ENCODE measurements around the gene ENO2.

DNA sequence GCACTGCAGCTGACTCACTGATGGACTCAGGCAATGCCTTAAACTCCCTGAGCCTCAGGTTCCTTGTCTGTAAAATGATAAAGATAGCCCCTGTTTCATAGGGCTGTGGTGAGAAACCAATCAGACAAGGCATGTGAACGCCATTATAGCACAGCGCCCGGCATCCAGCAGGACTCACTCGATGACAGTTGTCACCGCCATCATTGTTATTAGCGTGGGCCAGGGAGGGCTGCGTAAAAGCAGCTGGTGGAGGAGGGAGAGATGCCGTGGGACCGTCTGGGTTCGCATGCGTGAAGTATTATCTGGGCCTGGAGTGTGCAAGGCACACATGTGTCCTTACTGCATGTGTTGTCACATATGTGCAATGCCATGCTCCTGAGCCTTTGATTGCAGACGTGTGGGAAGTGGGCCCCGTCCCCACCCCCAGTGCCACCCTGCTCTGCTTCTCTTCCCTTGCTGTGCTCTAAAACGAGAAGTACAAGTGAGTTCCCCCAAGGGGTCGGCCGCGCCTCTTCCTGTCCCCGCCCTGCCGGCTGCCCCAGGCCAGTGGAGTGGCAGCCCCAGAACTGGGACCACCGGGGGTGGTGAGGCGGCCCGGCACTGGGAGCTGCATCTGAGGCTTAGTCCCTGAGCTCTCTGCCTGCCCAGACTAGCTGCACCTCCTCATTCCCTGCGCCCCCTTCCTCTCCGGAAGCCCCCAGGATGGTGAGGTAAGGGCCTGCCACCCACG lies 36.6 kb downstream of the ENO2 start, which contains the start of gene PTPN6:
- TF ChIP-seq, protein P1, sequence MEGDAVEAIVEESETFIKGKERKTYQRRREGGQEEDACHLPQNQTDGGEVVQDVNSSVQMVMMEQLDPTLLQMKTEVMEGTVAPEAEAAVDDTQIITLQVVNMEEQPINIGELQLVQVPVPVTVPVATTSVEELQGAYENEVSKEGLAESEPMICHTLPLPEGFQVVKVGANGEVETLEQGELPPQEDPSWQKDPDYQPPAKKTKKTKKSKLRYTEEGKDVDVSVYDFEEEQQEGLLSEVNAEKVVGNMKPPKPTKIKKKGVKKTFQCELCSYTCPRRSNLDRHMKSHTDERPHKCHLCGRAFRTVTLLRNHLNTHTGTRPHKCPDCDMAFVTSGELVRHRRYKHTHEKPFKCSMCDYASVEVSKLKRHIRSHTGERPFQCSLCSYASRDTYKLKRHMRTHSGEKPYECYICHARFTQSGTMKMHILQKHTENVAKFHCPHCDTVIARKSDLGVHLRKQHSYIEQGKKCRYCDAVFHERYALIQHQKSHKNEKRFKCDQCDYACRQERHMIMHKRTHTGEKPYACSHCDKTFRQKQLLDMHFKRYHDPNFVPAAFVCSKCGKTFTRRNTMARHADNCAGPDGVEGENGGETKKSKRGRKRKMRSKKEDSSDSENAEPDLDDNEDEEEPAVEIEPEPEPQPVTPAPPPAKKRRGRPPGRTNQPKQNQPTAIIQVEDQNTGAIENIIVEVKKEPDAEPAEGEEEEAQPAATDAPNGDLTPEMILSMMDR (conservative IDR thresholded peaks at IDR 0.05; ENCODE audit: low read depth, low read length): no peak
- TF ChIP-seq EZH2 (IDR thresholded peaks at IDR 0.05; ENCODE audit: borderline replicate concordance, low read depth, low read length, poor library complexity, severe bottlenecking): no peak

Data from A673 (cell line).